Measurements from ENCODE around the gene STX18. TPM values are rescaled to one million over a fixed set of nuclear protein-coding genes. Genes with fewer than 3 reads are reported as not detected.

Gene STX18
- total RNA-seq, 1 donor from 2014 or later = 36.7 TPM

GRCh38 chr4:4412641-4413372, 129.0 kb downstream of the STX18 start:
- H3K27ac Mint-ChIP-seq (ENCODE audit: unreplicated experiment) = no peak overlapping the region
- no peak for TF ChIP-seq CTCF (conservative IDR thresholded peaks at IDR 0.05)

GRCh38 chr4:4411906-4412305, 129.9 kb downstream of the STX18 start:
- Mint-ChIP-seq H3K9me3 (no peaks in the 10 kb centered on the region), H3K4me3 (no peak overlapping the region), H3K36me3 (ENCODE audit: low read depth) (peaks cover 3% of the 10 kb centered on the region), H3K27ac (ENCODE audit: unreplicated experiment) (no peak overlapping the region), H3K27me3 (ENCODE audit: low read depth) (no peaks in the 10 kb centered on the region), H3K4me1 (no peaks in the 10 kb centered on the region)
- no peak for TF ChIP-seq CTCF (conservative IDR thresholded peaks at IDR 0.05)
- no peak for DNase-seq (ENCODE audit: low read depth, low spot score)

More at GRCh38 chr4:4412641-4413372, 129.0 kb downstream of the STX18 start:
- Mint-ChIP-seq H3K4me3 (no peak overlapping the region), H3K36me3 (ENCODE audit: low read depth) (peaks cover 3% of the 10 kb centered on the region), H3K27me3 (ENCODE audit: low read depth) (no peaks in the 10 kb centered on the region), H3K9me3 (no peaks in the 10 kb centered on the region), H3K4me1 (no peaks in the 10 kb centered on the region)
- DNase-seq (ENCODE audit: low read depth, low spot score) = no peak

GRCh38 chr4:4410271-4410670, 131.6 kb downstream of the STX18 start:
- TF ChIP-seq CTCF (conservative IDR thresholded peaks at IDR 0.05) = no peak
- Mint-ChIP-seq H3K4me3 (no peak overlapping the region), H3K9me3 (no peaks in the 10 kb centered on the region), H3K27ac (ENCODE audit: unreplicated experiment) (no peak overlapping the region), H3K4me1 (no peaks in the 10 kb centered on the region), H3K36me3 (ENCODE audit: low read depth) (no peaks in the 10 kb centered on the region), H3K27me3 (ENCODE audit: low read depth) (no peaks in the 10 kb centered on the region)
- DNase-seq (ENCODE audit: low read depth, low spot score) = no peak

GRCh38 chr4:4409416-4410115, 132.3 kb downstream of the STX18 start:
- Mint-ChIP-seq H3K4me3 (no peak overlapping the region), H3K36me3 (ENCODE audit: low read depth) (no peaks in the 10 kb centered on the region), H3K9me3 (no peaks in the 10 kb centered on the region), H3K4me1 (no peaks in the 10 kb centered on the region), H3K27ac (ENCODE audit: unreplicated experiment) (no peak overlapping the region), H3K27me3 (ENCODE audit: low read depth) (no peaks in the 10 kb centered on the region)
- no peak for DNase-seq (ENCODE audit: low read depth, low spot score)
- no peak for TF ChIP-seq CTCF (conservative IDR thresholded peaks at IDR 0.05)

- DNase-seq (ENCODE audit: low read depth, low spot score) = no peak
- H3K27me3 Mint-ChIP-seq (ENCODE audit: low read depth) = no peaks in the 10 kb centered on the region
- H3K4me3 Mint-ChIP-seq = no peak overlapping the region
- H3K27ac Mint-ChIP-seq (ENCODE audit: unreplicated experiment) = no peak overlapping the region
- no peak for TF ChIP-seq CTCF (conservative IDR thresholded peaks at IDR 0.05)
- H3K4me1 Mint-ChIP-seq = no peaks in the 10 kb centered on the region
- no peaks in the 10 kb centered on the region for H3K36me3 Mint-ChIP-seq (ENCODE audit: low read depth)
- H3K9me3 Mint-ChIP-seq = no peaks in the 10 kb centered on the region
Measured at GRCh38 chr4:4408576-4409335, 133.1 kb downstream of the STX18 start.

Data from neural crest cell (in vitro differentiated cells).